Stimulated activated CD4-positive, alpha-beta T cell treated with anti-CD3 and anti-CD28 coated beads, Interleukin-15, amount 100 ng/mL, for 48 hours (primary cell): ENCODE results near the gene MRPL10.

Source experiments
- DNase-seq, 2 donors: peaks; one replicate each; pipeline ENCODE4 v3.0.0-alpha.2; 2020; ENCODE audit warnings: low read depth in 2 of 2

Gene MRPL10

GRCh38 chr17:47813512-47814031, 17.8 kb downstream of the MRPL10 start:
- no peak for DNase-seq

DNA sequence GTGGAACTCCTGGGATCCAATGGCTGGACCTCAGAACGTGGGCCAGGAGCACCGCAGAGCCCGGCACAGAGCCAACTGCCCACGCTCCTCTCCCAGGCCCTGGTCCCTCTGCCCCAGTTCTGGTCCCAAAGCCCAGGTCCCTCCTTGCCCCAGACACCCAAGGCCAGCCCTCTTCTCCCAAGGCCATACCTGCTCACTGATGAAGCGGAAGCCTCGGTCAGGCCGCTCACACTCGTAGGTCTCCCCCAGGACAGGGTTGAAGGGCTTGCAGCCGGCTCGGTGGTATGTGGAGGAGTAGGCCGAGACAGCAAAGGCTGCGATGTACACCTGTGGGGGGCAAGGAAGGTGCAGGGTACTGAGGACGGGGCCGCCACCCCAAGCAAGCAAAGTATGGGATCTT, 18.3 kb downstream of the MRPL10 start:
- DNase-seq = no peak

- no peak for DNase-seq
Observed at GRCh38 chr17:47812146-47812920, 19.0 kb downstream of the MRPL10 start.

GRCh38 chr17:47811709-47812108, 19.6 kb downstream of the MRPL10 start:
- DNase-seq = no peak

GRCh38 chr17:47810901-47811635, 20.3 kb downstream of the MRPL10 start:
- no peak for DNase-seq

DNA sequence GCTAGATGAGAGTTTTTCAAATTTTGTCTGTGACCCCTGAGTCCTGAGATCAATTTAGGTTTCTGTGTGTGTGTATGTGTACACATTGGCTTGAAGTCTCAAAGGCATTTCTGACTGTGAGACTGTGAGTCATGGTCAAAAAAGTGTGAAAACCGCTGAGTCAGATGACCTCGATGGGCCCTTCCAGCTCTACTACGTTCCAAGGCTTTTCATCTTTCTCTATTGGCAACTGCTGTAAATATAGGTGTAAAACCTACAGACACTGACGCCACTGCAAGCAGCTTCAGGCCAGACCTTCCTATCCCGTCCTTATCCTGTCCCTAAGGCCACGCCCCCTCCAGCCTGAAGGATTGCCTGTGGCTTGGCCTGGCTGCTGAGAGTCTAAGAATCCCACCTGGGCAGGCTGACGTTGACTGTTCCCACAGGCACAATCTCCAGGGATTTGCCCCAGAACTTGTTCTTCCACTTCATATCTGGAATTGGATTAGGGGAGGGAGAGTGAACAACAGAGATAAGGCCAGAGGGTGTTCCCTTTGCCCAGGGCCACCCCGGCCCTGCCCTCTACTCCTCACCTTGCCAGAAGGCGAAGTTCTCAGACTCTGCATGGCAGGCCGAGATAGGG, 21.0 kb downstream of the MRPL10 start:
- no peak for DNase-seq

- DNase-seq = no peak
Observed at GRCh38 chr17:47808830-47809480, 22.4 kb downstream of the MRPL10 start.

DNA sequence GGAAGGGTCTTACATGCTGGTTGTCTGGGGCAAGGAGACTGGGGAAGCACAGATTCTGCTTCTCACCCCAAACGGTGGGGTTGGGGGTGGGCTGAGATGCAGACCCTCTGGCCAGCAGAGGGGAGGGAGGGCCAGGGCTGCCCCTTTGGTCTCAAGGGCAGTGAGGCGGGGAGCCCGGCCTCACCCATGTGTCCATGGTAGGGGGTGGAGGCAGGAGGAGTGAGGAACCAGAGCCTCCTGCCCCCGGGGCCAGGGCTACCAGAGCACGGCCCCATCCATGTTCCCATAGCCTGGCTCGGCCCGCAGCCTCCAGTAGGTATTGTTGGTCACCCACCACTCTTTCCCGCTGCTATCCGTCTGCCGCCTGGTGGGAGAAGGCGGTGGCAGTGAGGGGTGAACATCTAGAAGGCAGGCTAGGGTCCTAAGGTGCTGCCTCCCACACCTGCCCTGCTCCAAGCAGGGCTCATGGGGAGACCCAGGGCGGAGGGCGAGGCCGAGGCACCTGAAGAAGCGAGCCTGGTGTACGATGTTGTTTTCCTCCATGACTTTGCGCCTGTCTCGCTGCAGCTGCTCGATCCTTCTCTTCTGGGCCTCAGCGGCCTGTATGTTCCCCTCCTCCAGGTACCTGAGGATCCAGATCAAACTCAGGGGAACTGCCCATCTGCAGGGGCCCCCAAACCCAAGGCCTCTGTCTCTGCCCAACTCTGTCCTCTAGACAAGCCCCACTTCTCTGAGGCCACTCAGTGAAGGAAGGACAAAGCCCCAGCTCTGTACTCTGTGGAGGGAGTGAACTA, 23.1 kb downstream of the MRPL10 start:
- DNase-seq = no peak

GRCh38 chr17:47807421-47807820, 23.9 kb downstream of the MRPL10 start:
- no peak for DNase-seq

DNA sequence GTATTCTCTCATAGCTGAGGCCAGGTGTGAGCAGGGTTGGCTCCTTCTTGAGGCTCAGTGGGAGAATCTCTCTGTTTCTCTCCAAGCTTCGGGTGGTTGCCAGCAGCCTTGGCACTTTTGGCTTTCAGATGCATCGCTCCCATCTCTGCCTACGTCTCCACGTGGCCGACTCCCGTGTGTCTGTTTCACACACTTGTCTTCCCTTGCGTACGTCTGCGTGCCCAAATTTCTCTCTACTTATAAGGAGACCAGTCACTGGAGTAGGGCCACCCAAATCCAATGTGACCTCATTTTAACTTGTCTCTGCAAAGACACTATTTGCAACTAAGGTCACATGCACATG, 24.5 kb downstream of the MRPL10 start:
- DNase-seq = no peak

- DNase-seq = no peak
Observed at GRCh38 chr17:47806026-47806912, 25.1 kb downstream of the MRPL10 start.

GRCh38 chr17:47804461-47804860, 26.9 kb downstream of the MRPL10 start:
- no peak for DNase-seq

DNA sequence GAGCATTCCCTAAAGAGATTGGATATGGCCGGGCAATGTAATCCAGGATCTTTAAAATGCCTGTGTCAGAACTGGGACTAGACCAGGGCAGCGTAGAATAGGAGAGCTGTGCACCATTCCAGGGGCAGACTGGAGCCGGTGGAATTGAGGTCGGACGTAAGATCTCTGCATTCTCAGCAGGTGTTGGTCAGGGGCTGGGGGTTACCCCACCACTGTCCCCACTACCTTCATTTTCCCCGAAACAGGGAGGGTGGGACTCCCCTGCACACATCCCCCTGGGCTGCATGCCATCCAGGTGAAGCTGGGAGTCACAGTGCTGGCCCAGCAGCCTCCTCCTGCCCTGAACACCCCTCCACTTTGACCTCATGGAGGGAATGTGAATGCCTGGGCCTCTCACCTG, 27.6 kb downstream of the MRPL10 start:
- DNase-seq = no peak

DNA sequence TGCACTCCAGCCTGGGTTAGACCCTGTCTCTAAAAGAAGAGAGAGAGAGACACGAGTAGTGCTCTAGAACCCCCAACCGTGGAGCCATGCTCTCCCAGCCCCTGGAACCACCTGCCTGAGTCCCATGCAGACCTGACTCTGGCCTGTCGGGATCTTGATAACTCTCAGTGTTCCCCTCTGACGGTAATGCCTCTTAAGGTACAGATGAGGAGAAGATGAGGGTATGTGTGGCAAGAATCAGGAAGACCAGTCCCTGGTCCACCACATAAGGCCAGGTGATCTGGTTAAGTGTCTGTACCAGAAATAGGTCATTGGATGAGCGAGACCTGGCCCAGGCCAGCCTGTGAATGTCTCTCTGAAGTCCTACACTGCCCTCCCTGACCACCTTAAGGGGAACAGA, 28.1 kb downstream of the MRPL10 start:
- no peak for DNase-seq

GRCh38 chr17:47802341-47803022, 28.9 kb downstream of the MRPL10 start:
- peak; percentile 24 to 59 for DNase-seq

GRCh38 chr17:47801906-47802305, 29.4 kb downstream of the MRPL10 start:
- DNase-seq = no peak

- no peak for DNase-seq
Observed at GRCh38 chr17:47801176-47801765, 30.1 kb downstream of the MRPL10 start.

DNA sequence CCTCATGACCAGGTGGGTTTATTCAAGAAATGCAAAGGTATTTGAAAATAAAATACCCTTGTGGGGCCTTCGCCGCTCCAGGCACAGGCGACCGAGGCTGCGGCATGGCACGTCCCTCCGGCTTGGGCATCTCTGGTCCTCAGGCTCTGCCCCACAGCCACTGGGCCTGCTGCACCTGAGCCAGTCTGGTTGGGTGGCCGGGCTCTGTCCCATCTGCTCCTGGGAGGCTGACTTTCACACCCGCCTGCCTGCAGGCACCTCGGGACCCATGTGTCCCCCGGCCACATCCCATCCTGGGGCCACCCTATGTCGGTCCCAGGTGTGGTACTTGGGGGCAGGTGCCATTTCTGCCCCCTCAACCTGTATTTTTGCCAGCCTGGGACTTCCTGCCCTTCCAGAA, 30.7 kb downstream of the MRPL10 start:
- DNase-seq = no peak

- no peak for DNase-seq
Observed at GRCh38 chr17:47797797-47798196, 33.5 kb downstream of the MRPL10 start.
